Measurements from ENCODE around the gene UBE2L3.
A peak's percentile ranks its signal among the peaks of the same experiment; 100 is the strongest.
"Not testable (repeated sequence)": the region's sequence is repeated elsewhere in the genome, so short reads cannot be mapped to it uniquely, and the experiment has no call there.

UBE2L3 gene

GRCh38 chr22:21603973-21604372 lies 36.5 kb downstream of the UBE2L3 start:
- DNase-seq, result no peak

- no peak for DNase-seq
Observed at GRCh38 chr22:21605887-21606564, 38.5 kb downstream of the UBE2L3 start.

- DNase-seq, result no peak
Observed at GRCh38 chr22:21606775-21607174, 39.3 kb downstream of the UBE2L3 start.

- not testable (repeated sequence) for DNase-seq
Observed at GRCh38 chr22:21609556-21610157, 42.1 kb downstream of the UBE2L3 start.

GRCh38 chr22:21611210-21611977 lies 43.9 kb downstream of the UBE2L3 start:
- no peak for DNase-seq

GRCh38 chr22:21612858-21613257 lies 45.3 kb downstream of the UBE2L3 start:
- no peak for DNase-seq

GRCh38 chr22:21613553-21614233 lies 46.2 kb downstream of the UBE2L3 start:
- no peak for DNase-seq

- no peak for DNase-seq
Observed at GRCh38 chr22:21615731-21616130, 48.2 kb downstream of the UBE2L3 start.

GRCh38 chr22:21617337-21617736 lies 49.8 kb downstream of the UBE2L3 start:
- DNase-seq, result not testable (repeated sequence)

- DNase-seq, result no peak
Observed at GRCh38 chr22:21621025-21621424, 53.5 kb downstream of the UBE2L3 start.

- DNase-seq, result no peak
Observed at GRCh38 chr22:21622011-21622918, 54.8 kb downstream of the UBE2L3 start.

- DNase-seq, result no peak
Observed at GRCh38 chr22:21622919-21623647, 55.6 kb downstream of the UBE2L3 start.

- no peak for DNase-seq
Observed at GRCh38 chr22:21623648-21623970, 56.1 kb downstream of the UBE2L3 start.

- peak; percentile 77 for DNase-seq
Observed at GRCh38 chr22:21624120-21624879, 56.8 kb downstream of the UBE2L3 start.

GRCh38 chr22:21624880-21625791 lies 57.6 kb downstream of the UBE2L3 start:
- DNase-seq, result no peak

- DNase-seq, result no peak
Observed at GRCh38 chr22:21626073-21626734, 58.7 kb downstream of the UBE2L3 start.

- no peak for DNase-seq
Observed at GRCh38 chr22:21626735-21627469, 59.4 kb downstream of the UBE2L3 start.

Measured in activated CD4-positive, alpha-beta T cell treated with anti-CD3 and anti-CD28 coated beads for 48 hours (primary cell).